Hepatocyte (in vitro differentiated cells): ENCODE results near the gene PMF1. TPM values are rescaled to one million over a fixed set of nuclear protein-coding genes. Genes with fewer than 3 reads are reported as not detected.
"Not testable (repeated sequence)": the region's sequence is repeated elsewhere in the genome, so short reads cannot be mapped to it uniquely, and the experiment has no call there.

Source experiments
- DNase-seq: peaks from one replicate; pipeline ENCODE4 v3.0.0-alpha.2; 2016; ENCODE audit warnings: low spot score
- H2AFZ ChIP-seq: fragments of 200-600 bp; sonication (generic); 2 replicates; pipeline ENCODE4 v1.6.0; 2016; ENCODE audit warnings: antibody characterized with exemption, mild to moderate bottlenecking
- H3K27ac ChIP-seq: fragments of 200-600 bp; sonication (generic); 2 replicates; pipeline ENCODE4 v1.5.1; 2016; ENCODE audit warnings: mild to moderate bottlenecking
- H3K27me3 ChIP-seq: fragments of 200-600 bp; sonication (generic); 2 replicates; pipeline ENCODE4 v1.6.1; 2016
- H3K36me3 ChIP-seq: fragments of 200-600 bp; sonication (generic); replicated peaks from 2 replicates; pipeline ENCODE4 v1.5.1; 2016; ENCODE audit warnings: low read depth; ENCODE audit not compliant: insufficient read depth
- H3K4me1 ChIP-seq: fragments of 200-600 bp; sonication (generic); 2 replicates; pipeline ENCODE4 v1.5.1; 2016; ENCODE audit warnings: mild to moderate bottlenecking, moderate library complexity; ENCODE audit not compliant: insufficient read depth
- H3K4me2 ChIP-seq: fragments of 200-600 bp; sonication (generic); 2 replicates; pipeline ENCODE4 v1.6.0; 2016
- H3K4me3 ChIP-seq: fragments of 200-600 bp; sonication (generic); 2 replicates; pipeline ENCODE4 v1.5.1; 2016; ENCODE audit warnings: mild to moderate bottlenecking
- H3K79me2 ChIP-seq: fragments of 200-600 bp; sonication (generic); 2 replicates; pipeline ENCODE4 v1.6.0; 2017; ENCODE audit warnings: mild to moderate bottlenecking
- H3K9me2 ChIP-seq: fragments of 200-600 bp; sonication (generic); replicated peaks from 2 replicates; pipeline ENCODE4 v1.6.0; 2017; ENCODE audit warnings: mild to moderate bottlenecking; ENCODE audit not compliant: insufficient read depth
- H3K9me3 ChIP-seq: fragments of 200-600 bp; sonication (generic); 2 replicates; pipeline ENCODE4 v1.5.1; 2016; ENCODE audit warnings: low read depth, mild to moderate bottlenecking
- H4K20me1 ChIP-seq: fragments of 200-600 bp; sonication (generic); 2 replicates; pipeline ENCODE4 v1.6.0; 2016; ENCODE audit warnings: mild to moderate bottlenecking; ENCODE audit not compliant: insufficient read depth, poor library complexity, severe bottlenecking
- CTCF ChIP-seq: fragments of 200-600 bp; sonication (generic); IDR thresholded peaks from 2 replicates; pipeline ENCODE4 v1.5.1; 2016; ENCODE audit warnings: antibody characterized with exemption, mild to moderate bottlenecking; ENCODE audit not compliant: poor library complexity
- EZH2 ChIP-seq: fragments of 200-600 bp; sonication (generic); IDR thresholded peaks from 2 replicates; pipeline ENCODE4 v1.6.1; 2016; ENCODE audit warnings: antibody characterized with exemption, mild to moderate bottlenecking, borderline replicate concordance
- EZH2phosphoT487 ChIP-seq: fragments of 200-600 bp; sonication (generic); IDR thresholded peaks from one replicate; pipeline ENCODE4 v1.6.1; 2018; ENCODE audit warnings: antibody characterized with exemption, mild to moderate bottlenecking, low read depth, moderate library complexity; ENCODE audit not compliant: unreplicated experiment, severe bottlenecking
- WGBS: methylation state at CpG from one replicate; pipeline ENCODE4 v1.1.6; 2016; ENCODE audit warnings: low lambda C conversion rate; ENCODE audit errors: missing lambda C conversion rate; 5-methylcytosine and 5-hydroxymethylcytosine counted together
- polyA plus RNA-seq: library from polyadenylated mRNA; unstranded; fragments of >200 nt; fragmentation: Nextera tagmentation; extraction: Ambion mirVana; gene quantifications from 2 replicates; pipeline ENCODE4 v1.2.1, GENCODE V29; 2016
- total RNA-seq: library from RNA; depleted of rRNA; stranded (reverse); fragments of >200 nt; gene quantifications from 2 replicates; pipeline ENCODE4 v1.2.3, GENCODE V29; 2014

The PMF1 gene
- total and polyA plus RNA-seq, 2 experiments from 2014 or later, result 60.7 to 77.1 TPM

GRCh38 chr1:156214024-156214748, 1.4 kb downstream of the PMF1 start:
- Histone ChIP-seq H3K36me3 (no peaks in the 10 kb centered on the region), H4K20me1 (no peaks in the 10 kb centered on the region), H3K4me3 (peak overlapping the region; percentile 60), H3K4me1 (peaks cover 8% of the 10 kb centered on the region), H3K27ac (peak overlapping the region; percentile 96), H3K79me2 (peaks cover 52% of the 10 kb centered on the region), H3K27me3 (no peaks in the 10 kb centered on the region), H3K9me2 (no peaks in the 10 kb centered on the region), H2AFZ (no peak overlapping the region), H3K4me2 (peak overlapping the region; percentile 85), H3K9me3 (no peaks in the 10 kb centered on the region)
- DNase-seq, result no peak
- 87% methylated on average over 16 of the region's 16 CpGs for WGBS
- TF ChIP-seq CTCF (no peak), EZH2 (no peak), EZH2phosphoT487 (no peak)

GRCh38 chr1:156216361-156217086, 3.7 kb downstream of the PMF1 start:
- not testable (repeated sequence) for H2AFZ ChIP-seq, H3K9me3 ChIP-seq, H3K27me3 ChIP-seq, H3K36me3 ChIP-seq, DNase-seq, H3K4me3 ChIP-seq, H4K20me1 ChIP-seq, H3K9me2 ChIP-seq, H3K27ac ChIP-seq, H3K4me1 ChIP-seq, H3K4me2 ChIP-seq
- 95% methylated on average over 49 of the region's 55 CpGs for WGBS
- H3K79me2 ChIP-seq, result peaks cover 63% of the 10 kb centered on the region

DNA sequence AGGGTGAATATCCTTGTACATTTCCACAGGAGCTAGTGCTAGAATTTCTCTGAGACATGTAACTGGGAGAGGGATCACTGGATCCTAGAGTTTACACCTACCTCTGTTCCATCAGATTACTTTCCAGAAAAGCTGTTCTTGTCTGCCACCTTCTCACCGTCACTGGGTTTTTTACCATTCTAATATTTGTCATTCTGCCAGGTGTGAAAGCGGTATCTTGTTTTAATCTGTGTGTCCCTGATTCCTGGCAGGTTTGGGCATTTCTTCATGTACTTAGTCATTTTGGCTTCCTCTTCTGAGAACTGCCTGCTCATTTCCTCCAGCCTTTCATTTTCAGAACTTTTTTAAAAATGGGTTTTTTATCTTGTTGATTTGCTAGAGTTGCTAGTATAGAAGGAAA, 5.1 kb downstream of the PMF1 start:
- TF ChIP-seq EZH2, result no peak
- no peak for TF ChIP-seq EZH2phosphoT487
- TF ChIP-seq CTCF, result no peak
- no peak overlapping the region for H2AFZ ChIP-seq
- peaks cover 8% of the 10 kb centered on the region for H3K4me1 ChIP-seq
- H3K4me3 ChIP-seq, result no peak overlapping the region
- H3K27ac ChIP-seq, result no peak overlapping the region
- peaks cover 63% of the 10 kb centered on the region for H3K79me2 ChIP-seq
- 98% methylated on average over 2 of the region's 2 CpGs for WGBS
- H3K9me3 ChIP-seq, result no peaks in the 10 kb centered on the region
- H4K20me1 ChIP-seq, result no peaks in the 10 kb centered on the region
- no peaks in the 10 kb centered on the region for H3K27me3 ChIP-seq
- H3K9me2 ChIP-seq, result no peaks in the 10 kb centered on the region
- H3K36me3 ChIP-seq, result no peaks in the 10 kb centered on the region
- no peak overlapping the region for H3K4me2 ChIP-seq
- no peak for DNase-seq

DNA sequence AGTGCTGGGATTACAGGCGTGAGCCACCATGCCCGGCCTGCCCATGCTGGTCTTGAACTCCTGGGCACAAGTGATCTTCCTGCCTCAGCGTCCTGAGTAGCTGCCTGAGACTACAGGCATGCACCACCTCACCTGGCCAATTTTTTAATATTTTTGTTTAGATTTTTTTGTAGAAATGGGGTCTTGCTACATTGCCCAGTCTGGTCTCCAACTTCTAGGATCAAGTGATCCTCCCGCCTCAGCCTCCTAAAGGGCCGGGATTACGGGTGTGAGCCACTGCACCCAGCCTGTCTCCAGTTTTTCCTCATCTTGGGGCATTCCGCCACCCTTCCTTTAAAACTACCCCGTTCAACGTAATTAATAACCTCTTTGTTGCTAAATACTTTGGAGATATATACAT, 7.4 kb downstream of the PMF1 start:
- no peaks in the 10 kb centered on the region for H3K27me3 ChIP-seq
- no peaks in the 10 kb centered on the region for H3K9me2 ChIP-seq
- DNase-seq, result no peak
- no peak overlapping the region for H2AFZ ChIP-seq
- TF ChIP-seq CTCF (no peak), EZH2 (no peak), EZH2phosphoT487 (no peak)
- peaks cover 45% of the 10 kb centered on the region for H3K79me2 ChIP-seq
- no peak overlapping the region for H3K4me2 ChIP-seq
- no peaks in the 10 kb centered on the region for H4K20me1 ChIP-seq
- no peaks in the 10 kb centered on the region for H3K9me3 ChIP-seq
- H3K4me3 ChIP-seq, result no peak overlapping the region
- H3K27ac ChIP-seq, result no peak overlapping the region
- H3K36me3 ChIP-seq, result no peaks in the 10 kb centered on the region
- no peaks in the 10 kb centered on the region for H3K4me1 ChIP-seq
- WGBS, result 93% methylated on average over 9 of the region's 9 CpGs
